DMS114 treated with DMSO at 0.1 percent for 48 hours (cell line): ENCODE results near the gene FRMD4B.
"Not testable (repeated sequence)": the region's sequence is repeated elsewhere in the genome, so short reads cannot be mapped to it uniquely, and the experiment has no call there.

Experiments
- DNase-seq: peaks from one replicate; lab custom pipeline; 2025; ENCODE audit not compliant: unreplicated experiment; lab: John Stamatoyannopoulos, UW

FRMD4B gene

DNA sequence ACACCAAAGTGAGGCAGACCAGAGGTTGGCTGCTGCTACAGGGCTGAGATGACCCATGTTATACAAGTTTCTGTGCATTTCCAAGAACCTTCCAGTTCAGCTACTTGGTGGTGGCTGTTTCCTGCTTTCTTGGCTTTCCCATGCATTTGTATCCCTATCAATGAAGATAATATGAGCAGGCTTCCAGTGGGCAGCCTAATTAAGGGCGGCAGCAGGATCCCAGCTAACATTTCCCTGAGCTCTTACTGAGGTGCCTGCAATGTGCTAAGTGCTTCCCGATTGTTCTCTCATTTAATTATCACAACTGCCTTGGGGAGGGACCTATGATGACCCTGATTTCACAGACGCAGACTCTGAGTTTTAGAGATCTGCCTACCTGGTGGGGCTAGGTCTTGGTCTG lies 95.5 kb downstream of the FRMD4B start:
- DNase-seq: no peak

GRCh38 chr3:69290006-69290405 lies 95.9 kb downstream of the FRMD4B start:
- no peak for DNase-seq

DNA sequence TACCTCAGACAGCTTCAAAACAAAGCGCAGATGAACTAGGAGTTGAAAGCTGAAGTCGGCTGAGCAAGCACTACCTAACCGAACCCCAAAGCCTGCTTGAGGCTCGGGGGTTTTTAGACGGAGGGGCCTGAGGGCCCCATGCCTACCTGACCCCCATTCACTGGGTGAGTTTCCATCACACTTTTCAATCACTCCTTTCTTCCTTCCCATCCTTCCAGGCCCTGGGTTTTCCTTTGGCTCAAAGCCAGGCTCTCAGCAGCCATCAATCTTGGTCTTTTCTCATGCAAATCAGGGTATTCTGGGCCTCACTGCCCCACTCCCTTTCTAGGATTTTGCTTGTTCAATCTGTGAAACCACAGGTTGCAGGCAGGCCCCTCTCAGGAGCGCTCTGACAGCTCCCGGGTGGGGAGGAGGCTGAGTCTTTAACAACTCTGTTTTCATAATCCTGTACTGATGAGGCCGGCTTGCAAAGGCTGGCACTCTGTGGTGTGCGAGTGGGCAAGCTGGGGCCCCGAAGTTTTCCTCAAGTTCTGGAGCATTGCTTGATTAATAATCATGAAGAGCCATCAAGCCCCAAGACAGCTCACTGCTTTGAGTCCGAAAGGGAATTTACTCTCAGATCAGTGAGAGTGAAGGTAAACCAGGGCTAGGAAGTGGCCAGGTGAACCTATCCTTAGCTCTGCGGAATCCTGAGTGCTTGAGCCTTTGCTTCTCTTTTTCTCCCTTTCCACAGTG lies 97.6 kb downstream of the FRMD4B start:
- DNase-seq: no peak

- no peak for DNase-seq
These were observed 101.8 kb downstream of the FRMD4B start for GRCh38 chr3:69283913-69284611.

- DNase-seq: no peak
These were observed 102.4 kb downstream of the FRMD4B start for GRCh38 chr3:69283496-69283895.

DNA sequence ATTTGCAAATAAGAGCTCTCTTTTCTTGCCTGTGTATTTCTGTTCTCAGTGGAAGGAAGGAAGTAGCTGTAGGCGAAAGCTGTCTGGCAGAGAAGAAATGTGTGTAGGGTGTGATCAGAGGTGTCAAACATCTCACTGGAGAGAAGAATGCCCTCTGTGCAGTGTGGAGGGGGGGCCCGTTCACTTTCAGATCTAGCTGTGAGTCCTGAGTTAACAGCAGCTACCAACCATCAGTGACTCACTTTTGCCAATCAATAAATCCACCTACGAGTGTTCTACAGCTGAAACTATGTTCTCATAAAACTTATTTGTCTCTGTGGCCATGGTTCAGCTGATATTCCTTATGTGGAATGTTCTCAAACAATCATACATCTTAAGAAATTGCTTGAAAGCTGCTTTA lies 103.7 kb downstream of the FRMD4B start:
- no peak for DNase-seq

- not testable (repeated sequence) for DNase-seq
These were observed 108.5 kb downstream of the FRMD4B start for GRCh38 chr3:69277403-69277802.

GRCh38 chr3:69276884-69277283 lies 109.0 kb downstream of the FRMD4B start:
- no peak for DNase-seq

GRCh38 chr3:69276191-69276590 lies 109.7 kb downstream of the FRMD4B start:
- not testable (repeated sequence) for DNase-seq

- DNase-seq: no peak
These were observed 112.0 kb downstream of the FRMD4B start for GRCh38 chr3:69273896-69274295.

GRCh38 chr3:69272556-69272955 lies 113.3 kb downstream of the FRMD4B start:
- no peak for DNase-seq

- no peak for DNase-seq
These were observed 114.8 kb downstream of the FRMD4B start for GRCh38 chr3:69271098-69271497.

DNA sequence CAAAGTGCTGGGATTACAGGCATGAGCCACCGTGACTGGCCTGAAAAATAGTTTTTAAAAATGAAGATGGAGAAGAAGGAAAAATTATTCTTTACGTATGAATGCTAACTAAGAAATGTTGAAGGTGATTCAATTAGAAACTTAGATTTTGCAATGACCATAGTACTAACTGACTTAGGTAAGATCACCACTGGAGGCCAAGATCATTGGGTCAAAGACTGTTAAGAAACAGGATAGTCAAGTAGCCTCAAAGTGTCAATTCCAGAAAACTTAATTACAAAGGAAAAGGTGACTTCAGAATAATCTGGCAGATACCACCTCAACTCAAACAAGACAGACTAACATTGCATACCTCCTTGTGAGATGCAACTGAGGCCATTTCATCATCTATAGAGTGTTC lies 119.3 kb downstream of the FRMD4B start:
- no peak for DNase-seq

DNA sequence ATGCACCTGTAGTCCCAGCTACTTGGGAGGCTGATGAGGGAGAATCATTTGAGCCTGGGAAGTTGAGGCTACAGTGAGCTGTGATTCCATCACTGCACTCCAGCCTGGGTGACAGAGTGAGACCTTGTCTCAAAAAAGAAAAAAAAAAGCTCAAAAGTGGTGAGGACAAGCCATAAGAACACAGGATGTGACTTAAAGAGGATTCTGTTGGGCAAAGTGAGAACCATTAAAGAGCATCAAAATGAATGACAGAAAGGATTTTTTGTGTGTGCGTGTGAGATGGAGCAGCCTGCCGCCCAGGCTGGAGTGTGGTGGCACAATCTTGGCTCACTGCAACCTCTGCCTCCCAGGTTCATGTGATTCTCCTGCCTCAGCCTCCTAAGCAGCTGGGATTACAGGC lies 119.8 kb downstream of the FRMD4B start:
- DNase-seq: not testable (repeated sequence)

GRCh38 chr3:69260843-69261405 lies 125.0 kb downstream of the FRMD4B start:
- DNase-seq: not testable (repeated sequence)

GRCh38 chr3:69260216-69260787 lies 125.6 kb downstream of the FRMD4B start:
- DNase-seq: no peak

DNA sequence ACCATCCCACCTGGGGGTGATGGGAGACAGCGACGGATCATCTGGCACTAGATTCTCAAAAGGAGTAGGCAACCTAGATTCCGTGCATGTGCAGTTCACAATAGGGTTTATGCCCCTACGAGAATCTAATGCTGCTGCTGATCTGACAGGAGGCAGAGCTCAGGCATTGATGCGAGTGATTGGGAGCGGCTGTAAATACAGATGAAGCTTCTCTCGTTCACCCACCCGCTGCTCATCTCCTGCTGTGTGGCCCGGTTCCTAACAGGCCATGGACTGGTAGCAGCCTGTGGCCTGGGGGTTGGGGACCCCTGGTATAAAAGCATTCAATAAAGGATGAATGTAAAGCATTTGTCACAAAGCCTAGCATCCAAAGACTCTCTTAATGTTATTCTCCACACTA lies 126.8 kb downstream of the FRMD4B start:
- DNase-seq: no peak

- no peak for DNase-seq
These were observed 130.0 kb downstream of the FRMD4B start for GRCh38 chr3:69255928-69256327.

DNA sequence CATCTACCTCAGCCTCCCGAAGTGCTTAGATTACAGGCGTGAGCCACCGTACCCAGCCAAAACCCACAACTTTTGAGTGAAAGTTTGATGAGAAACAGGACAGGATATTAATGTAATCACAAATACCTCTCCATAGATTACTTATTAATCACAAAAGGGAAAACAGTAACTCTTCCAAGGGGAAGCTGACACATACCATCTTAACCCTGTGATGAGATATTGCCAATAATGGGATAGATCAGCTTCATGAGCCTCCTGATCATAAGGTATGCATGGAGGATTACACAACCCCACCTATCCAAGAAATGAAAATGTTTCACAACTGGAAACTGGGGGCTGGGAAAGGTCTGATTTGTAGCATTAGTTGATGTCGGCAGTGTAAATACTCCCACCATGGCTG lies 131.5 kb downstream of the FRMD4B start:
- DNase-seq: no peak

DNA sequence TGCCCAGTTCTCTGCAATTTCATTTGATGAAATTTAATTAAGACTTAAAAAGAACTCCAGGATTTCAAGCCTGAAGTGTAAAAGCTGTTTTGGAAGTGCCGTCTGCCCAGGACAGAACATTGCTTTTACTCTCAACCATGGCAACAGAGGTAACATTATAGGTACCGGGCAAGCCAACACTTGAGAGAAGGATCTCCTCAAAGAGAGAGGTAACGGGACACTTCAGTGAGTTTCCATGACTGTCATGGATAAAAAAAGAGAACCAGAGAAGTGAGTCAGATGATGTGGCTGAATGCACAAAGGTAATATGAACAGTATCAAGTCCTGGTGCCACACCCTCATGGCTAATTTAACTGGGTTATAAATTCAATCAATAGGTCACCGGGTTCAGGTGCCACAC lies 133.3 kb downstream of the FRMD4B start:
- no peak for DNase-seq

GRCh38 chr3:69252141-69252540 lies 133.7 kb downstream of the FRMD4B start:
- DNase-seq: no peak
